Measurements from ENCODE around the gene UBR2. TPM values are rescaled to one million over a fixed set of nuclear protein-coding genes. Genes with fewer than 3 reads are reported as not detected.

UBR2 gene
- total and polyA plus RNA-seq, 2 donors (not counting 1 experiment from before 2014, with no cell fraction given): 17.9 to 34.7 TPM

DNA sequence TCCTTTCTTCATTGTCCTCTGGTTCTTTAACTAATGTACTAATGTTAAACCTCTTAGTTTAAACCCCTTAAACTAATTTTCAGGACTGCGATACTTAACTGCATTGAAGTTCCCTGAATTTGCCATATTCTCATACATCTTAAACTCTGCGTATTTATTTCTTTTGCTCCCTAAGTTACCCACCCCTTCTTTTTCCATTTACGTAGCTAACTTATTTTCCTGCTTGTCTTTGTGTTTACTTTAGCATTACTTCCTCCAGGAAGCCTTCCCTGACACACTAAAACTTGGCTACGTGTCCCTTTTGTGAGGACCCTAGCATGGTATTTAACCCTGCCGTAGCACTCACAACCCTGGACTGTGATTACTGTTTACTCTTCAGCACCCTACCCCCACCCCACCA lies 79.0 kb downstream of the UBR2 start:
- no peaks in the 10 kb centered on the region for H4K20me1 ChIP-seq (ENCODE audit: control insufficient read depth, extremely low read depth, insufficient read depth, low read length)
- DNase-seq (ENCODE audit: low read depth in 2 of 2): no peak
- peaks cover 7% of the 10 kb centered on the region for H3K36me3 ChIP-seq (ENCODE audit: control insufficient read depth, insufficient read depth, low read length)
- H3K27ac ChIP-seq (ENCODE audit: insufficient read depth, low read length): no peak overlapping the region
- H2AFZ ChIP-seq (ENCODE audit: low read length): no peak overlapping the region
- no peak overlapping the region for H3K4me3 ChIP-seq (replicated peaks in 1 of 4; ENCODE audit: control extremely low read depth in 1 of 4, insufficient read depth in 1 of 4, low read depth in 3 of 4, low read length in 4 of 4)
- no peaks in the 10 kb centered on the region for H3K79me2 ChIP-seq (ENCODE audit: control insufficient read depth, insufficient read depth, low read length)
- TF ChIP-seq, protein P1, sequence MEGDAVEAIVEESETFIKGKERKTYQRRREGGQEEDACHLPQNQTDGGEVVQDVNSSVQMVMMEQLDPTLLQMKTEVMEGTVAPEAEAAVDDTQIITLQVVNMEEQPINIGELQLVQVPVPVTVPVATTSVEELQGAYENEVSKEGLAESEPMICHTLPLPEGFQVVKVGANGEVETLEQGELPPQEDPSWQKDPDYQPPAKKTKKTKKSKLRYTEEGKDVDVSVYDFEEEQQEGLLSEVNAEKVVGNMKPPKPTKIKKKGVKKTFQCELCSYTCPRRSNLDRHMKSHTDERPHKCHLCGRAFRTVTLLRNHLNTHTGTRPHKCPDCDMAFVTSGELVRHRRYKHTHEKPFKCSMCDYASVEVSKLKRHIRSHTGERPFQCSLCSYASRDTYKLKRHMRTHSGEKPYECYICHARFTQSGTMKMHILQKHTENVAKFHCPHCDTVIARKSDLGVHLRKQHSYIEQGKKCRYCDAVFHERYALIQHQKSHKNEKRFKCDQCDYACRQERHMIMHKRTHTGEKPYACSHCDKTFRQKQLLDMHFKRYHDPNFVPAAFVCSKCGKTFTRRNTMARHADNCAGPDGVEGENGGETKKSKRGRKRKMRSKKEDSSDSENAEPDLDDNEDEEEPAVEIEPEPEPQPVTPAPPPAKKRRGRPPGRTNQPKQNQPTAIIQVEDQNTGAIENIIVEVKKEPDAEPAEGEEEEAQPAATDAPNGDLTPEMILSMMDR (conservative IDR thresholded peaks at IDR 0.05 in 1 of 2, IDR thresholded peaks at IDR 0.05 in 1 of 2; ENCODE audit: low read depth in 1 of 2, low read length in 2 of 2): no peak
- TF ChIP-seq EZH2 (IDR thresholded peaks at IDR 0.05; ENCODE audit: low read length, missing control alignments): no peak
- no peaks in the 10 kb centered on the region for H3K4me1 ChIP-seq (ENCODE audit: control insufficient read depth, extremely low read depth, insufficient read depth, low read length)
- no peak overlapping the region for H3K4me2 ChIP-seq (ENCODE audit: extremely low read depth, insufficient read depth, low read length)
- H3K9me3 ChIP-seq (ENCODE audit: control insufficient read depth, insufficient read depth, low read depth, low read length): no peaks in the 10 kb centered on the region
- H3K9ac ChIP-seq (ENCODE audit: insufficient read depth, low read length): no peak overlapping the region
- H3K27me3 ChIP-seq (ENCODE audit: control insufficient read depth, insufficient read depth, low read length): no peaks in the 10 kb centered on the region

GRCh38 chr6:42644211-42644610 lies 80.4 kb downstream of the UBR2 start:
- H3K4me2 ChIP-seq (ENCODE audit: extremely low read depth, insufficient read depth, low read length): no peak overlapping the region
- no peak for DNase-seq (ENCODE audit: low read depth in 2 of 2)
- no peaks in the 10 kb centered on the region for H3K27me3 ChIP-seq (ENCODE audit: control insufficient read depth, insufficient read depth, low read length)
- H3K27ac ChIP-seq (ENCODE audit: insufficient read depth, low read length): no peak overlapping the region
- H2AFZ ChIP-seq (ENCODE audit: low read length): no peak overlapping the region
- no peak for TF ChIP-seq EZH2 (IDR thresholded peaks at IDR 0.05; ENCODE audit: low read length, missing control alignments)
- TF ChIP-seq, protein P1 (conservative IDR thresholded peaks at IDR 0.05 in 1 of 2, IDR thresholded peaks at IDR 0.05 in 1 of 2; ENCODE audit: low read depth in 1 of 2, low read length in 2 of 2): no peak
- H3K79me2 ChIP-seq (ENCODE audit: control insufficient read depth, insufficient read depth, low read length): no peaks in the 10 kb centered on the region
- H4K20me1 ChIP-seq (ENCODE audit: control insufficient read depth, extremely low read depth, insufficient read depth, low read length): no peaks in the 10 kb centered on the region
- no peak overlapping the region for H3K4me3 ChIP-seq (replicated peaks in 1 of 4; ENCODE audit: control extremely low read depth in 1 of 4, insufficient read depth in 1 of 4, low read depth in 3 of 4, low read length in 4 of 4)
- peaks cover 9% of the 10 kb centered on the region for H3K36me3 ChIP-seq (ENCODE audit: control insufficient read depth, insufficient read depth, low read length)
- H3K4me1 ChIP-seq (ENCODE audit: control insufficient read depth, extremely low read depth, insufficient read depth, low read length): no peaks in the 10 kb centered on the region
- H3K9ac ChIP-seq (ENCODE audit: insufficient read depth, low read length): no peak overlapping the region
- H3K9me3 ChIP-seq (ENCODE audit: control insufficient read depth, insufficient read depth, low read depth, low read length): no peaks in the 10 kb centered on the region

DNA sequence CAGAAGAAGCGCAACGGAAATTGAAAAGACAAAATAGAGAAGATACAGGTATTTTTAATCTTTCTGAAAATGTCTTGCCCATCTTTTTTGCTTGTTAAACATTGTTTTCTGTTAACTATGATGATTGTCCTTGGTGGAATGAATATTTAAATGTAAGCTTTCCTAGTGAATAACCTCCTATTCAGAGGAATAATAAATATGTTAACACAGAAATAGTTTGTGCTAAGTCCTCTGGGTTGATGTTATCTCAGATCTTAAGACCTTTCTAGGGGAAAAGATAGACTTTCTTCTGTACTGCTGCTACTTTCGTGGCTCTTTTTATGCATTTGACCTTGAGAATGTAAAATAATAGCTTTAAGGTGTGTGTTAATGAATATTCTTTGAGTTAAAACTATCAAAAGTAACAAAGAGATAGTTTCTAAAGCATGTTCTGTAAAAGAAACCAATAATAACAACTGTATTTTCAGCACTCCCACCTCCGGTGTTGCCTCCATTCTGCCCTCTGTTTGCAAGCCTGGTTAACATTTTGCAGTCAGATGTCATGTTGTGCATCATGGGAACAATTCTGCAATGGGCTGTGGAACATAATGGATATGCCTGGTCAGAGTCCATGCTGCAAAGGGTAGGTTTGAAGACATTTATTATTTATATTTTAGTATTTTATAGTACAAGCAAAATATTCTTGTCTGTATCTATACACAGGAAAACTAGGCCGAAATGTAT lies 88.4 kb downstream of the UBR2 start:
- no peak overlapping the region for H3K9ac ChIP-seq (ENCODE audit: insufficient read depth, low read length)
- H3K4me3 ChIP-seq (replicated peaks in 1 of 4; ENCODE audit: control extremely low read depth in 1 of 4, insufficient read depth in 1 of 4, low read depth in 3 of 4, low read length in 4 of 4): no peak overlapping the region
- no peaks in the 10 kb centered on the region for H3K27me3 ChIP-seq (ENCODE audit: control insufficient read depth, insufficient read depth, low read length)
- H3K27ac ChIP-seq (ENCODE audit: insufficient read depth, low read length): no peak overlapping the region
- no peaks in the 10 kb centered on the region for H3K79me2 ChIP-seq (ENCODE audit: control insufficient read depth, insufficient read depth, low read length)
- peaks cover 1% of the 10 kb centered on the region for H3K36me3 ChIP-seq (ENCODE audit: control insufficient read depth, insufficient read depth, low read length)
- H3K9me3 ChIP-seq (ENCODE audit: control insufficient read depth, insufficient read depth, low read depth, low read length): no peaks in the 10 kb centered on the region
- H3K4me1 ChIP-seq (ENCODE audit: control insufficient read depth, extremely low read depth, insufficient read depth, low read length): no peaks in the 10 kb centered on the region
- no peak for DNase-seq (ENCODE audit: low read depth in 2 of 2)
- no peak overlapping the region for H3K4me2 ChIP-seq (ENCODE audit: extremely low read depth, insufficient read depth, low read length)
- no peak overlapping the region for H2AFZ ChIP-seq (ENCODE audit: low read length)
- TF ChIP-seq, protein P1 (conservative IDR thresholded peaks at IDR 0.05 in 1 of 2, IDR thresholded peaks at IDR 0.05 in 1 of 2; ENCODE audit: low read depth in 1 of 2, low read length in 2 of 2): no peak
- TF ChIP-seq EZH2 (IDR thresholded peaks at IDR 0.05; ENCODE audit: low read length, missing control alignments): no peak
- no peaks in the 10 kb centered on the region for H4K20me1 ChIP-seq (ENCODE audit: control insufficient read depth, extremely low read depth, insufficient read depth, low read length)

Data from fibroblast of lung (primary cell).